Endodermal cell (in vitro differentiated cells): ENCODE measurements around the gene MTFR1L. TPM values are rescaled to one million over a fixed set of nuclear protein-coding genes. Genes with fewer than 3 reads are reported as not detected.

Source experiments
- DNase-seq: peaks from one replicate; pipeline ENCODE4 v3.0.0-alpha.2; 2017
- H3K27ac ChIP-seq: 2 replicates; pipeline ENCODE4 v1.5.1; 2013; ENCODE audit warnings: mild to moderate bottlenecking, low read depth, low read length, moderate library complexity
- H3K27me3 ChIP-seq: 2 replicates; pipeline ENCODE4 v1.6.1; 2013; ENCODE audit warnings: mild to moderate bottlenecking, low read length, moderate library complexity; ENCODE audit not compliant: insufficient read depth, control insufficient read depth, poor library complexity, severe bottlenecking
- H3K36me3 ChIP-seq: 2 replicates; pipeline ENCODE4 v1.7.0; 2013; ENCODE audit warnings: mild to moderate bottlenecking, low read length, moderate library complexity; ENCODE audit not compliant: control insufficient read depth, insufficient read depth
- H3K4me1 ChIP-seq: one replicate; pipeline ENCODE4 v1.7.0; 2013; ENCODE audit warnings: low read length; ENCODE audit not compliant: control insufficient read depth, insufficient read depth
- H3K4me3 ChIP-seq: 2 replicates; pipeline ENCODE4 v1.5.1; 2013; ENCODE audit warnings: mild to moderate bottlenecking, low read length, moderate library complexity
- H3K9ac ChIP-seq: 2 replicates; pipeline ENCODE4 v1.6.1; 2013; ENCODE audit warnings: mild to moderate bottlenecking, low read length, moderate library complexity; ENCODE audit not compliant: poor library complexity, severe bottlenecking; ENCODE audit errors: extremely low read depth
- H3K9me3 ChIP-seq: 2 replicates; pipeline ENCODE4 v1.6.1; 2013; ENCODE audit warnings: mild to moderate bottlenecking, low read length, moderate library complexity; ENCODE audit not compliant: control insufficient read depth
- H3K27ac Mint-ChIP-seq: 2 replicates; pipeline ENCODE4 v1.8.0; 2020; ENCODE audit warnings: mixed read lengths
- H3K27me3 Mint-ChIP-seq: 2 replicates; pipeline ENCODE4 v1.8.0; 2021; ENCODE audit warnings: mild to moderate bottlenecking, mixed read lengths; ENCODE audit not compliant: insufficient read depth
- H3K36me3 Mint-ChIP-seq: 2 replicates; pipeline ENCODE4 v1.8.0; 2020; ENCODE audit warnings: low read depth, mixed read lengths
- H3K4me1 Mint-ChIP-seq: 2 replicates; pipeline ENCODE4 v1.8.0; 2020; ENCODE audit warnings: mixed read lengths
- H3K4me3 Mint-ChIP-seq: 2 replicates; pipeline ENCODE4 v1.8.0; 2020; ENCODE audit warnings: mild to moderate bottlenecking, moderate library complexity, mixed read lengths
- H3K9me3 Mint-ChIP-seq: 2 replicates; pipeline ENCODE4 v1.8.0; 2020; ENCODE audit warnings: mild to moderate bottlenecking, mixed read lengths
- WGBS, 2 experiments: methylation state at CpG; one replicate each; pipeline versions ENCODE4 v1.1.5 to v1.1.7; 2013; ENCODE audit warnings: missing lambda C conversion rate in 2 of 2, mixed read lengths in 1 of 2; ENCODE audit not compliant: insufficient coverage in 1 of 2, insufficient read length in 1 of 2; 5-methylcytosine and 5-hydroxymethylcytosine counted together
- total RNA-seq, 2 donors: library from RNA; stranded (reverse); fragmentation: NEBNext Ultra II Directional in 1 of 2; extraction: Animal tissue kit (Norgen Biotek cat#: 25700) in 1 of 2; gene quantifications; 2 replicates in 1 of 2; 3 replicates in 1 of 2; pipeline ENCODE4 v1.2.1, GENCODE V29; 2021
- TF ChIP-seq, protein P1 (sequence below): fragments of 200-600 bp; sonication (generic); conservative IDR thresholded peaks from 2 replicates; pipeline ENCODE4 v1.5.0; 2021; ENCODE audit warnings: antibody characterized with exemption, mild to moderate bottlenecking

Gene MTFR1L
- total RNA-seq, 2 donors from 2014 or later = 31.6 to 36.2 TPM

DNA sequence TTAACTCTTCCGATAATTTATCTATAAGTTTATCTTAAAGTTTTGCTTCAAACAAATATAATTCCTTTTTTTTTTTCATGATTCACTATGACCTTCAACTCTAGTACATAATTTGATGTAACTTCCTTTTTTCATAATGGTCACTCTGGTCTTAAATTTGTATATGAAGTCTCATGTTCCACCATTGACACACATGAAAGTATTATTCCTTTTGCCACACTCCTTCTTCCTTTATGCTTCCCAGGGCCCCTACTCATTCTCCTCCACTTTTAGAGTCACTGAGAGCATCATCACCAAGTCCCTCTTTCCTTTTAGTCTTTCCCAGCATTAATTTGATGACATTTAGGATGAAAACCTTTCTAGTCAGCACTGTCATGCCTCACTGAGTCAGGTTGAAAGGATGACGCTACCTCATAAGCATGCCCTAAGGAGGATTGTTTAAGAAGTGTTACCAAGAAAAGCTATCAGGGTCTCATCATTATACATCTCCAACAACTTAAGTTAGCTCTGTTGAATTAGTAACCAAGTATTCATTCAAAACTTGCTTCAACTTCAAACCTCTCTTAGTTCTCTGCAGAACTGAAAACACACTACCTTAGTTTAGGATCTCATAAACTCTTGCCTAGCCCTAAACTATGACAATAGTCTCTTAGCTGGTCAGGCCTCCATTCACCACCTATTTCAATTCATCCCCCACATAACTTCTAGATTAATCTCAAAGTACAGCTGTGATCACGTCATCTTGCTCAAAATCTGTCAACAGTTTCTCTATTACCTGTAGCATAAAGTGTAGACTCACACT, 25.0 kb downstream of the MTFR1L start:
- no peaks in the 10 kb centered on the region for H3K9me3 Mint-ChIP-seq
- Histone ChIP-seq H3K36me3 (no peaks in the 10 kb centered on the region), H3K9me3 (no peaks in the 10 kb centered on the region), H3K9ac (no peak overlapping the region), H3K4me3 (no peak overlapping the region), H3K4me1 (peaks cover 9% of the 10 kb centered on the region), H3K27ac (no peak overlapping the region), H3K27me3 (no peaks in the 10 kb centered on the region)
- DNase-seq = no peak
- H3K27ac Mint-ChIP-seq = no peak overlapping the region
- peaks cover 41% of the 10 kb centered on the region for H3K4me1 Mint-ChIP-seq
- TF ChIP-seq, protein P1, sequence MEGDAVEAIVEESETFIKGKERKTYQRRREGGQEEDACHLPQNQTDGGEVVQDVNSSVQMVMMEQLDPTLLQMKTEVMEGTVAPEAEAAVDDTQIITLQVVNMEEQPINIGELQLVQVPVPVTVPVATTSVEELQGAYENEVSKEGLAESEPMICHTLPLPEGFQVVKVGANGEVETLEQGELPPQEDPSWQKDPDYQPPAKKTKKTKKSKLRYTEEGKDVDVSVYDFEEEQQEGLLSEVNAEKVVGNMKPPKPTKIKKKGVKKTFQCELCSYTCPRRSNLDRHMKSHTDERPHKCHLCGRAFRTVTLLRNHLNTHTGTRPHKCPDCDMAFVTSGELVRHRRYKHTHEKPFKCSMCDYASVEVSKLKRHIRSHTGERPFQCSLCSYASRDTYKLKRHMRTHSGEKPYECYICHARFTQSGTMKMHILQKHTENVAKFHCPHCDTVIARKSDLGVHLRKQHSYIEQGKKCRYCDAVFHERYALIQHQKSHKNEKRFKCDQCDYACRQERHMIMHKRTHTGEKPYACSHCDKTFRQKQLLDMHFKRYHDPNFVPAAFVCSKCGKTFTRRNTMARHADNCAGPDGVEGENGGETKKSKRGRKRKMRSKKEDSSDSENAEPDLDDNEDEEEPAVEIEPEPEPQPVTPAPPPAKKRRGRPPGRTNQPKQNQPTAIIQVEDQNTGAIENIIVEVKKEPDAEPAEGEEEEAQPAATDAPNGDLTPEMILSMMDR = no peak
- H3K4me3 Mint-ChIP-seq = no peak overlapping the region
- H3K36me3 Mint-ChIP-seq = no peaks in the 10 kb centered on the region
- no peaks in the 10 kb centered on the region for H3K27me3 Mint-ChIP-seq
- WGBS, 2 experiments = 90 to 94% methylated on average over 2 to 3 of the region's 3 CpGs

DNA sequence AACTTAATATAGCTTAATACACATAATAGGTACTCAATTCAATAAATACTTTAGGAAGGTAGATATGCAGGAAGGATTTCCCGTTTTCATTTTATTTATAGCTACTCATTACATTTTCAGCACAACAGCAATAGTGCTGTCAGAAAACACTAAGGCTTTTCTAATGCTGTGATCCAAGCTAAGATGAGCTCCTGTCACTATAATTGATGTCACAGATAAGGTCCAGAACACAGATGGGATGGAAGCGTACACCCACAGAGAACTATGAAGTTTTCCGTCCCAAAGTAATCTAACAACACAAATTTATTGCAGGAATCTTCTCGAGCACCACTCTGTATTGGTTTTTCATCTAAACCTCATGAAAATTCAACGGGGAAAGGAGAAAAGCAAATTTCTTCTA, 25.9 kb downstream of the MTFR1L start:
- H3K9ac ChIP-seq = no peak overlapping the region
- H3K36me3 ChIP-seq = no peaks in the 10 kb centered on the region
- TF ChIP-seq, protein P1 = no peak
- Mint-ChIP-seq H3K27me3 (no peaks in the 10 kb centered on the region), H3K27ac (no peak overlapping the region), H3K36me3 (peaks cover 2% of the 10 kb centered on the region), H3K4me3 (no peak overlapping the region), H3K4me1 (peaks cover 41% of the 10 kb centered on the region), H3K9me3 (no peaks in the 10 kb centered on the region)
- H3K4me3 ChIP-seq = no peak overlapping the region
- H3K27me3 ChIP-seq = no peaks in the 10 kb centered on the region
- H3K4me1 ChIP-seq = peaks cover 9% of the 10 kb centered on the region
- H3K9me3 ChIP-seq = no peaks in the 10 kb centered on the region
- H3K27ac ChIP-seq = no peak overlapping the region
- DNase-seq = no peak
- 84 to 88% methylated on average over 5 of the region's 5 CpGs for WGBS, 2 experiments

DNA sequence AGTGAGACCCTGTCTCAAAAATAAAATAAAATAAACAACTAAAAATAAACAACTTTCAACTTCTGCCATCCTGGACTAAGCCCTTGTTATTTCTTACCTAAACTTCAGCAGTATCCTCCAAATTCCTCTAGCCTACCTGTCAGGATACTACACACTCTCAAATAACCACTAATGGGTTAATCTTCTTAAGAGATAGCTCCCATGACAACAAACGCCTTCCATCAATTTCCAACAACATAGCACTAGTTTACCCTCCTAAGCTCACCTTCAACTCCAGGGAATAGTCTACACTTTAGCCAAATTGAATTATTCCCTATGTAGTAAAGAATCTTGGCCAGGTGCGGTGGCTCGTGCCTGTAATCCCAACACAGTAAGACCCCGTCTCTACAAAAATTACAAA, 28.2 kb downstream of the MTFR1L start:
- no peak for DNase-seq
- H3K9ac ChIP-seq = peak overlapping the region; percentile 70
- no peaks in the 10 kb centered on the region for H3K27me3 ChIP-seq
- Mint-ChIP-seq H3K27ac (peak overlapping the region; percentile 96), H3K27me3 (no peaks in the 10 kb centered on the region), H3K36me3 (peaks cover 4% of the 10 kb centered on the region), H3K9me3 (no peaks in the 10 kb centered on the region), H3K4me1 (peaks cover 37% of the 10 kb centered on the region), H3K4me3 (peak overlapping the region; percentile 20)
- peak overlapping the region; percentile 72 for H3K4me3 ChIP-seq
- H3K36me3 ChIP-seq = no peaks in the 10 kb centered on the region
- TF ChIP-seq, protein P1 = no peak
- no peak overlapping the region for H3K27ac ChIP-seq
- 67 to 72% methylated on average over 3 to 4 of the region's 4 CpGs for WGBS, 2 experiments
- H3K4me1 ChIP-seq = peaks cover 9% of the 10 kb centered on the region
- peaks cover 6% of the 10 kb centered on the region for H3K9me3 ChIP-seq
